Neural cell (in vitro differentiated cells): ENCODE measurements around the gene THRB. TPM values are rescaled to one million over a fixed set of nuclear protein-coding genes. Genes with fewer than 3 reads are reported as not detected.

ENCODE experiments used
- H2AFZ ChIP-seq: fragments of 200-600, 300-800 bp; sonication (generic), shearing (Covaris generic); 2 replicates; pipeline ENCODE4 v1.6.0; 2014; ENCODE audit warnings: low read depth, mild to moderate bottlenecking, antibody characterized with exemption, low read length, moderate library complexity
- H3F3A ChIP-seq: fragments of 200-600 bp; shearing (Covaris generic); 2 replicates; pipeline ENCODE4 v1.6.1; 2016; ENCODE audit warnings: mild to moderate bottlenecking, moderate library complexity, mixed read lengths, antibody characterized with exemption, low read length; ENCODE audit not compliant: insufficient read depth, poor library complexity, severe bottlenecking
- H3K27ac ChIP-seq: fragments of 200-600, 300-800 bp; sonication (generic), shearing (Covaris generic); 2 replicates; pipeline ENCODE4 v1.5.1; 2014; ENCODE audit warnings: mild to moderate bottlenecking, low read length, moderate library complexity
- H3K27me3 ChIP-seq: fragments of 300-800, 200-600 bp; sonication (generic), shearing (Covaris generic); 2 replicates; pipeline ENCODE4 v1.6.0; 2014; ENCODE audit warnings: mild to moderate bottlenecking, low read depth, low read length, moderate library complexity; ENCODE audit not compliant: insufficient read depth
- H3K36me3 ChIP-seq: fragments of 300-800, 200-600 bp; sonication (generic), shearing (Covaris generic); 2 replicates; pipeline ENCODE4 v1.5.1; 2014; ENCODE audit warnings: mild to moderate bottlenecking, antibody characterized with exemption, low read length, moderate library complexity; ENCODE audit not compliant: insufficient read depth
- H3K4me2 ChIP-seq: fragments of 300-800, 200-600 bp; sonication (generic), shearing (Covaris generic); 2 replicates; pipeline ENCODE4 v1.6.0; 2014; ENCODE audit warnings: mild to moderate bottlenecking, low read length
- H3K4me3 ChIP-seq: fragments of 300-800, 200-600 bp; sonication (generic), shearing (Covaris generic); 2 replicates; pipeline ENCODE4 v1.5.1; 2014; ENCODE audit warnings: mild to moderate bottlenecking, low read length, moderate library complexity
- H3K79me2 ChIP-seq: fragments of 200-600 bp; shearing (Covaris generic); replicated peaks from 2 replicates; pipeline ENCODE4 v1.6.0; 2014; ENCODE audit warnings: mild to moderate bottlenecking, low read length, moderate library complexity; ENCODE audit not compliant: insufficient read depth
- H3K9ac ChIP-seq: fragments of 300-800, 200-600 bp; sonication (generic), shearing (Covaris generic); 2 replicates; pipeline ENCODE4 v1.6.1; 2016; ENCODE audit warnings: mild to moderate bottlenecking, low read length, mixed read lengths
- H3K9me2 ChIP-seq: fragments of 200-600 bp; shearing (Covaris generic); 2 replicates; pipeline ENCODE4 v1.6.1; 2016; ENCODE audit warnings: mild to moderate bottlenecking, low read length, mixed read lengths; ENCODE audit not compliant: insufficient read depth
- H3K9me3 ChIP-seq: fragments of 200-600, 300-800 bp; sonication (generic), shearing (Covaris generic); 2 replicates; pipeline ENCODE4 v1.6.1; 2016; ENCODE audit warnings: mild to moderate bottlenecking, mixed run types, low read length, moderate library complexity, mixed read lengths
- H4K20me1 ChIP-seq: fragments of 200-600 bp; shearing (Covaris generic); 2 replicates; pipeline ENCODE4 v1.6.1; 2016; ENCODE audit warnings: mild to moderate bottlenecking, mixed run types; ENCODE audit not compliant: insufficient read depth
- EP300 ChIP-seq: fragments of 450-650 bp; conservative IDR thresholded peaks from 2 replicates; pipeline ENCODE4 v1.6.1; 2014; ENCODE audit warnings: antibody characterized with exemption, mild to moderate bottlenecking, moderate library complexity; ENCODE audit not compliant: poor library complexity, severe bottlenecking
- EZH2 ChIP-seq: fragments of 200-600, 300-800 bp; shearing (Covaris generic), sonication (generic); IDR thresholded peaks from 2 replicates; pipeline ENCODE4 v1.6.1; 2014; ENCODE audit warnings: antibody characterized with exemption, low read length, borderline replicate concordance, mild to moderate bottlenecking; ENCODE audit not compliant: insufficient read depth, poor library complexity, severe bottlenecking
- MXI1 ChIP-seq: fragments of 450-650 bp; conservative IDR thresholded peaks from 2 replicates; pipeline ENCODE4 v1.6.1; 2014; ENCODE audit warnings: antibody characterized with exemption, mild to moderate bottlenecking; ENCODE audit not compliant: poor library complexity, severe bottlenecking
- POLR2AphosphoS5 ChIP-seq: IDR thresholded peaks from 2 replicates; pipeline ENCODE4 v1.6.1; 2012
- RAD21 ChIP-seq: fragments of 450-650 bp; conservative IDR thresholded peaks from 2 replicates; pipeline ENCODE4 v1.6.1; 2014; ENCODE audit warnings: antibody characterized with exemption, mild to moderate bottlenecking, moderate library complexity
- REST ChIP-seq: IDR thresholded peaks from 2 replicates; pipeline ENCODE4 v1.6.1; 2012; ENCODE audit warnings: borderline replicate concordance
- SMC3 ChIP-seq: fragments of 450-650 bp; conservative IDR thresholded peaks from 2 replicates; pipeline ENCODE4 v1.6.1; 2014; ENCODE audit warnings: antibody characterized with exemption, mild to moderate bottlenecking, moderate library complexity; ENCODE audit not compliant: poor library complexity
- TAF1 ChIP-seq: IDR thresholded peaks from 2 replicates; pipeline ENCODE4 v1.6.1; 2012; ENCODE audit warnings: low read depth
- polyA plus RNA-seq: library from polyadenylated mRNA; depleted of rRNA; stranded (reverse); fragments of >200 nt; gene quantifications from 2 replicates; pipeline ENCODE4 v1.2.3, GENCODE V29; 2014
- TF ChIP-seq, protein P1 (sequence below): fragments of 450-650 bp; IDR thresholded peaks from 2 replicates; pipeline ENCODE4 v1.5.1; 2014; ENCODE audit warnings: antibody characterized with exemption, mild to moderate bottlenecking, moderate library complexity; ENCODE audit not compliant: poor library complexity, severe bottlenecking

Gene THRB
- polyA plus RNA-seq, 1 donor from 2014 or later, result 1.7 TPM

DNA sequence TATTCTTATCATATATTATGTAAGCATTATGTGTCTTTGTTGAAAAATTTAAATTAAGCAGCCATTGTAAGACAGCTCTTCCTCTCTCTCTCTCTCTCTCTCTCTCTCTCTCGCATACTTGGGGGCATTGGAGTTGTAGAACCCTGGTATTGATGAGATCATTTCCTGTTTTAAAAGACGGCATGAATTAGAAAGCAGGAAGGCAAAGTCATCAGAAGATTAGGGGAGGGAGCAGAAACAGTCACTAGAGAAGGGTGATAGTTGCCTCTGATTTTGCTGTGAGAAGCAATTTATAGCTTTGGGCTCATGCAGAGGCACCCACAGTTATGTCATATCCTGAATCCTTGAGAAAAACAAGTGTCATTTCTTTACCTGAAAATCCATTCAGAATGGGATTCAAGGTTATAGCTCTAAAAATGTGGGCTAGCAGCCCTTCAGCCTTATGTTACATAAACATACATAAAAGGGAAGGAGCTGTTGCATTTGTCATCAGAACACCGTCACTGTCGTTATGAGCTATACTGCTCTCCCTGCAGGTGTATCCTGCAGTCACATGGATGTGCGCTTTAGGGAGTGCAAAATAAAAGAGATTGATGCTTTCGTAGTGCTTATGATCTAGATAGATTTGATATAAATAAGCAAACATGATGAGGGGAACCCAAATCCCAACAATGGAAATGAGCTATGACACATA is 335.7 kb downstream of the THRB start:
- H3K4me3 ChIP-seq, result no peak overlapping the region
- no peaks in the 10 kb centered on the region for H3F3A ChIP-seq
- H3K27ac ChIP-seq, result no peak overlapping the region
- H3K9me3 ChIP-seq, result no peaks in the 10 kb centered on the region
- no peak overlapping the region for H2AFZ ChIP-seq
- H3K79me2 ChIP-seq, result no peaks in the 10 kb centered on the region
- H3K36me3 ChIP-seq, result no peaks in the 10 kb centered on the region
- no peak overlapping the region for H3K4me2 ChIP-seq
- H3K9ac ChIP-seq, result no peak overlapping the region
- no peaks in the 10 kb centered on the region for H4K20me1 ChIP-seq
- H3K9me2 ChIP-seq, result no peaks in the 10 kb centered on the region
- TF ChIP-seq, protein P1, sequence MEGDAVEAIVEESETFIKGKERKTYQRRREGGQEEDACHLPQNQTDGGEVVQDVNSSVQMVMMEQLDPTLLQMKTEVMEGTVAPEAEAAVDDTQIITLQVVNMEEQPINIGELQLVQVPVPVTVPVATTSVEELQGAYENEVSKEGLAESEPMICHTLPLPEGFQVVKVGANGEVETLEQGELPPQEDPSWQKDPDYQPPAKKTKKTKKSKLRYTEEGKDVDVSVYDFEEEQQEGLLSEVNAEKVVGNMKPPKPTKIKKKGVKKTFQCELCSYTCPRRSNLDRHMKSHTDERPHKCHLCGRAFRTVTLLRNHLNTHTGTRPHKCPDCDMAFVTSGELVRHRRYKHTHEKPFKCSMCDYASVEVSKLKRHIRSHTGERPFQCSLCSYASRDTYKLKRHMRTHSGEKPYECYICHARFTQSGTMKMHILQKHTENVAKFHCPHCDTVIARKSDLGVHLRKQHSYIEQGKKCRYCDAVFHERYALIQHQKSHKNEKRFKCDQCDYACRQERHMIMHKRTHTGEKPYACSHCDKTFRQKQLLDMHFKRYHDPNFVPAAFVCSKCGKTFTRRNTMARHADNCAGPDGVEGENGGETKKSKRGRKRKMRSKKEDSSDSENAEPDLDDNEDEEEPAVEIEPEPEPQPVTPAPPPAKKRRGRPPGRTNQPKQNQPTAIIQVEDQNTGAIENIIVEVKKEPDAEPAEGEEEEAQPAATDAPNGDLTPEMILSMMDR, result no peak
- no peak for TF ChIP-seq EZH2
- no peak for TF ChIP-seq REST
- TF ChIP-seq RAD21, result no peak
- no peak for TF ChIP-seq POLR2AphosphoS5
- no peak for TF ChIP-seq MXI1
- TF ChIP-seq SMC3, result no peak
- no peak for TF ChIP-seq TAF1
- no peak for TF ChIP-seq EP300
- H3K27me3 ChIP-seq, result no peaks in the 10 kb centered on the region

GRCh38 chr3:24157106-24157505 is 337.5 kb downstream of the THRB start:
- Histone ChIP-seq H2AFZ (no peak overlapping the region), H3K9me2 (no peaks in the 10 kb centered on the region), H3K9me3 (no peaks in the 10 kb centered on the region), H3K27ac (no peak overlapping the region), H3F3A (no peaks in the 10 kb centered on the region), H3K36me3 (no peaks in the 10 kb centered on the region), H3K79me2 (no peaks in the 10 kb centered on the region), H3K4me2 (no peak overlapping the region), H3K4me3 (no peak overlapping the region), H3K9ac (no peak overlapping the region), H3K27me3 (no peaks in the 10 kb centered on the region), H4K20me1 (no peaks in the 10 kb centered on the region)
- TF ChIP-seq POLR2AphosphoS5, result no peak
- TF ChIP-seq RAD21, result no peak
- TF ChIP-seq EP300, result no peak
- no peak for TF ChIP-seq REST
- no peak for TF ChIP-seq MXI1
- TF ChIP-seq, protein P1, result no peak
- no peak for TF ChIP-seq EZH2
- no peak for TF ChIP-seq SMC3
- no peak for TF ChIP-seq TAF1
